NCI-H69 (cell line): ENCODE results near the gene TAGLN3.
"Not testable (repeated sequence)": the region's sequence is repeated elsewhere in the genome, so short reads cannot be mapped to it uniquely, and the experiment has no call there.

Source experiments
- DNase-seq: peaks from one replicate; lab custom pipeline; 2025; lab: John Stamatoyannopoulos, UW

The TAGLN3 gene

GRCh38 chr3:112010636-112011035, 11.9 kb downstream of the TAGLN3 start:
- DNase-seq, result peak; percentile 91

- DNase-seq, result no peak
Observed at GRCh38 chr3:112011376-112011940, 12.7 kb downstream of the TAGLN3 start.

GRCh38 chr3:112012205-112012992, 13.7 kb downstream of the TAGLN3 start:
- peak; percentile 33 for DNase-seq

GRCh38 chr3:112013058-112013783, 14.5 kb downstream of the TAGLN3 start:
- peak; percentile 50 for DNase-seq

- DNase-seq, result no peak
Observed at GRCh38 chr3:112013784-112014143, 15.0 kb downstream of the TAGLN3 start.

GRCh38 chr3:112017091-112017490, 18.4 kb downstream of the TAGLN3 start:
- peak; percentile 40 for DNase-seq

GRCh38 chr3:112018712-112019111, 20.0 kb downstream of the TAGLN3 start:
- DNase-seq, result no peak

GRCh38 chr3:112019716-112020115, 21.0 kb downstream of the TAGLN3 start:
- no peak for DNase-seq

- DNase-seq, result peak; percentile 28
Observed at GRCh38 chr3:112020674-112021085, 22.0 kb downstream of the TAGLN3 start.

- DNase-seq, result no peak
Observed at GRCh38 chr3:112027142-112027541, 28.4 kb downstream of the TAGLN3 start.

- no peak for DNase-seq
Observed at GRCh38 chr3:112027826-112028225, 29.1 kb downstream of the TAGLN3 start.

- DNase-seq, result no peak
Observed at GRCh38 chr3:112030901-112031300, 32.2 kb downstream of the TAGLN3 start.

- peak; percentile 13 for DNase-seq
Observed at GRCh38 chr3:112032098-112032731, 33.5 kb downstream of the TAGLN3 start.

- DNase-seq, result no peak
Observed at GRCh38 chr3:112034436-112034835, 35.7 kb downstream of the TAGLN3 start, which contains the start of gene TMPRSS7. TSS of gene TMPRSS7 (plus strand) at chr3:112034736. CDS start at chr3:112034846, 110 bp downstream.

- no peak for DNase-seq
Observed at GRCh38 chr3:112035241-112035640, 36.5 kb downstream of the TAGLN3 start.

GRCh38 chr3:112037194-112037593, 38.5 kb downstream of the TAGLN3 start:
- DNase-seq, result not testable (repeated sequence)

- peak; percentile 12 for DNase-seq
Observed at GRCh38 chr3:112038863-112039262, 40.1 kb downstream of the TAGLN3 start.

GRCh38 chr3:112041321-112041720, 42.6 kb downstream of the TAGLN3 start:
- no peak for DNase-seq

- peak; percentile 96 for DNase-seq
Observed at GRCh38 chr3:112042842-112043280, 44.1 kb downstream of the TAGLN3 start.

GRCh38 chr3:112043621-112044201, 45.0 kb downstream of the TAGLN3 start:
- peak; percentile 90 for DNase-seq

GRCh38 chr3:112046599-112046998, 47.9 kb downstream of the TAGLN3 start:
- no peak for DNase-seq

- no peak for DNase-seq
Observed at GRCh38 chr3:112047264-112047663, 48.5 kb downstream of the TAGLN3 start.
